Neural progenitor cell (in vitro differentiated cells): ENCODE results near the gene TMCC3.
"Not testable (repeated sequence)": the region's sequence is repeated elsewhere in the genome, so short reads cannot be mapped to it uniquely, and the experiment has no call there.

Experiments used
- CTCF ChIP-seq: fragments of 200-600 bp; sonication (generic); IDR thresholded peaks from 2 replicates; pipeline ENCODE4 v1.5.1; 2017; ENCODE audit warnings: antibody characterized with exemption, mild to moderate bottlenecking
- EZH2 ChIP-seq: fragments of 200-600 bp; sonication (generic); IDR thresholded peaks from 2 replicates; pipeline ENCODE4 v1.6.1; 2017; ENCODE audit warnings: antibody characterized with exemption, mild to moderate bottlenecking, moderate library complexity
- EZH2phosphoT487 ChIP-seq: fragments of 200-600 bp; sonication (generic); IDR thresholded peaks from 2 replicates; pipeline ENCODE4 v1.6.1; 2017; ENCODE audit warnings: antibody characterized with exemption

GRCh38 chr12:94601307-94601706, 49.0 kb downstream of the TMCC3 start:
- not testable (repeated sequence) for TF ChIP-seq CTCF, EZH2phosphoT487, EZH2
